NCI-H2107 (cell line): ENCODE results near the gene P4HA1.

Source experiments
- DNase-seq: peaks from one replicate; lab custom pipeline; 2025; lab: John Stamatoyannopoulos, UW

The P4HA1 gene

GRCh38 chr10:73093922-73094850, 2.5 kb downstream of the P4HA1 start:
- DNase-seq: no peak

DNA sequence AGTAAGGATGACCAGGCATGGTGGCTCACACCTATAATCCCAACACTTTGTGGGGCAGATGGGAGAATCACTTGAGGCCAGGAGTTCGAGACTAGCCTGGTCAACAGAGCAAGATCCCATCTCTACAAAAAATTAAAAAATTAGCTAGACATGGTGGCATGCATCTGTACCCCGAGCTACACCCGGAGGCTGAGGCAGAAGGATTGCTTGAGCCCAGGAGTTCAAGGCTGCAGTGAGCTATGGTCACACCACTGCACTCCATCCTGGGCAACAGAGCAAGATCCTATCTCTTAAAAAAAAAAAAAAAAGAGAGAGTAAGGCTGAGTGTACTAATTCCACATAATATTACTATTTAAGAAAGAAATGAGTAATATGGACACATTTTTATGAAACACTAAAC, 3.8 kb downstream of the P4HA1 start:
- no peak for DNase-seq

- DNase-seq: no peak
Measured at GRCh38 chr10:73088304-73088703, 8.4 kb downstream of the P4HA1 start.

- no peak for DNase-seq
Measured at GRCh38 chr10:73086816-73087215, 9.8 kb downstream of the P4HA1 start.

GRCh38 chr10:73084209-73084608, 12.5 kb downstream of the P4HA1 start:
- DNase-seq: no peak

GRCh38 chr10:73083221-73083620, 13.4 kb downstream of the P4HA1 start:
- DNase-seq: no peak

GRCh38 chr10:73079779-73080541, 16.7 kb downstream of the P4HA1 start:
- DNase-seq: no peak

DNA sequence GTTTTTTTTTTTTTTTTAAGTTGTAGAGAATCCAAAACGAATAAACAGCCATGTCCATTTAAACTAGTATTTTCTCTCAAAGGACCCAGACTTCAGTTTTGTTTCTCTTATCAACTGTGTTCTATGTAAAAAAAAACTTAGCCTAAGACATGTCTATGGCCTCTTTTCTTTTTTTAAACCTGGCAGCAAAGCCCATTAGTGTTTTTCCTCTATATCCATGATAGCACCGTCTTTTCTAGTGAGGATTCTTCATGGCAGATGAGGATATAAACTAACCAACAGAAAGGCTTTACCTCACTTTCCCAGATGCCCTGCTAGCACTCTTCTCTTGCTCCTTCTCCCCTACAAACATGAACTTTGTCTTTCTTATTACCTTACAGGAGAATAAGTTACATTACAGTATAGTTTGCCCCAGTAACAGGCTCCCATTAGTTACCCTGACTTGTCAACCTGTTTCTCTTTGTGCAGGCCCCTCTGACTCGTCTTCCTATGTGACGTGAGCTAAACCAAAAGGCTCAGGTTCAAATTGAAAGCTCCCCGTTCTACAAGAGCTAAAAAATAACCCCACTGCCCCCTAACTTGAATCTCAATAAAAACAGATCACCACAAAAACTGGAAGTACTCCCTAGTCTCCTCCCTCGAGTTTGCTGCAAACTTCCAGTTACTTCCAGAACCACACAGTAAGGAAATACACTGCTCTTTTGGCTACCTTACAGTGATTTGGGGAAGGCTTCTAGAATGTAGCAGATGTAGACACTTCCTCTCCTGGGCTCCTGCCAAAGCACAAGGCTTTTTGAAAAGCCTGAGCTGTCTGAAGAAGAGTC, 20.1 kb downstream of the P4HA1 start:
- no peak for DNase-seq

GRCh38 chr10:73075829-73076228, 20.8 kb downstream of the P4HA1 start:
- DNase-seq: no peak

GRCh38 chr10:73073627-73074026, 23.0 kb downstream of the P4HA1 start:
- no peak for DNase-seq

GRCh38 chr10:73065441-73065840, 31.2 kb downstream of the P4HA1 start:
- no peak for DNase-seq

- no peak for DNase-seq
Measured at GRCh38 chr10:73061743-73062142, 34.9 kb downstream of the P4HA1 start.

GRCh38 chr10:73060738-73061635, 35.7 kb downstream of the P4HA1 start:
- no peak for DNase-seq

DNA sequence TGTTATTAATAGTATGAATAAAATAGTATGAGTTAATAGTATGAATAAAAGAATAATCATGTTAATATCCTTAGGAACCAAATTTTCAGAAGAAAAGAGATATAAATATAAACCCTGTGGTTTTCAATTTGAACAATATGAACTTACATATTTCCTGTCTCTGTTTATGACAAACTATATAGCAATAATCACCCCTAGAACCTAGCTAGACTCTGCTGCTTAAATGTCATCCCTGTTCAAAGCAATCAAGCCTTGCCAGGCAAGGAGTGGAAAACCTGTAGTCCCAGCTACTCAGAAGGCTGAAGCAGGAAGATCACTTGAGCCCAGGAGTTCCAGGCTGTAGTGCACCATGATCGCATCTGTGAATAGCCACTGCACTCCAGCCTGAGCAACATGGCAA, 36.5 kb downstream of the P4HA1 start:
- no peak for DNase-seq

DNA sequence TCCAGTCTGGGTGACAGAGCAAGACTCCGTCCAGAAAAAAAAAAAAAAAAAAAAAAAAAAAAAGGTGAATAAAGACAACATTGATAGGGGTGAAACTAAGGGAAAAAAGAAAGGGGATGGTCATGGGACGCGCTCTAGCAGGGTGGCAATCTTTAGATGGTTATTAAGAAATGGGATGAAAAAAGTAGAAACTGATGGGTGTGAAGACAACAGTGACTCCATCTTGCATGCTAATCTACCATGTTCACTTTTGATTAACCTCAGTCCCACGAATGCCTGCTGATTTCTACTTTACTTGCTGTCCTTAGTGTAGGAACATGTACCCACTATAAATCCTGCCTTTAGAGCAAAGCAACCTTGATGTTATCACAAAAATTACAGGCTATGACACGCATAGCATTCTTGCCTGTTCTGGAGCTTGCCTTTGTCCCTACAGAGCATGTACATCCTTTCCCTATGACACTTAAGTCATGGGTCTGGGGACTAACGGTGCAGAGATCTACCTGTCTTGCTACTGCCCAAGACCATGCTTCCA, 38.5 kb downstream of the P4HA1 start:
- no peak for DNase-seq

DNA sequence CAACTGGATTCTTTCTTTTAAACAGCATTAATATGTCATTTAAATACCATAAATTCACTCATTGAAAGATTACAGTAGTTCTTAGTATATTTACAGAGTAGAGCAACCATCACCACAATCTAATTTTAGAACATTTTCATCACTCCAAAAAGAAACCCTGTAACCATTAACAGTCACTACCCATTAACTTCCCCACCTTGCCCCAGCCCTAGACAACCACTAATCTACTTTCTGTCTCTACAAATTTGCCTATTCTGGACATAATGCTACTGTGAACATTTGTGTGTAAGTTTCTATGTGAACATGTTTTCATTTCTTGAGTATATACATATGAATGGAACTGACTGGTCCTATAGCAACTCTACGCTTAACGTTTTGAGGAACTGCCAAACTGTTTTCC, 42.4 kb downstream of the P4HA1 start:
- DNase-seq: no peak

DNA sequence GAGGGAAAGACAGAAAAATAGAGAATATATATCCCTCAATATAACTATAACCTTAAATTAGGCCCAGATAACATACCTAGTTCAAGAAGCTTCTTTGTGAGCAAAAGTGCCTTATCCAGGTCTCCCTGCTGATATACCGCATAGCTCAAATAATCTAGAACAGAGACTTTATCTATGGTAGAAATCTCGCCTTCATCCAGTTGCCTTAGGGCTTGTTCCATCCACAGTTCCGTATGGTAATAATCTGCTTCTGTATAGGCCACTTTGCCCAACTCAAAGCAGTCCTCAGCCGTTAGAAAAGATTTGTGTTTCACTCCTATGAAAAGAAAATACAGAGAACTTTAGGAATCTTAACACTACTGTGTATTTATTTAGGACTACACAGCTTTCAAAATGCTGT, 43.4 kb downstream of the P4HA1 start:
- DNase-seq: no peak

DNA sequence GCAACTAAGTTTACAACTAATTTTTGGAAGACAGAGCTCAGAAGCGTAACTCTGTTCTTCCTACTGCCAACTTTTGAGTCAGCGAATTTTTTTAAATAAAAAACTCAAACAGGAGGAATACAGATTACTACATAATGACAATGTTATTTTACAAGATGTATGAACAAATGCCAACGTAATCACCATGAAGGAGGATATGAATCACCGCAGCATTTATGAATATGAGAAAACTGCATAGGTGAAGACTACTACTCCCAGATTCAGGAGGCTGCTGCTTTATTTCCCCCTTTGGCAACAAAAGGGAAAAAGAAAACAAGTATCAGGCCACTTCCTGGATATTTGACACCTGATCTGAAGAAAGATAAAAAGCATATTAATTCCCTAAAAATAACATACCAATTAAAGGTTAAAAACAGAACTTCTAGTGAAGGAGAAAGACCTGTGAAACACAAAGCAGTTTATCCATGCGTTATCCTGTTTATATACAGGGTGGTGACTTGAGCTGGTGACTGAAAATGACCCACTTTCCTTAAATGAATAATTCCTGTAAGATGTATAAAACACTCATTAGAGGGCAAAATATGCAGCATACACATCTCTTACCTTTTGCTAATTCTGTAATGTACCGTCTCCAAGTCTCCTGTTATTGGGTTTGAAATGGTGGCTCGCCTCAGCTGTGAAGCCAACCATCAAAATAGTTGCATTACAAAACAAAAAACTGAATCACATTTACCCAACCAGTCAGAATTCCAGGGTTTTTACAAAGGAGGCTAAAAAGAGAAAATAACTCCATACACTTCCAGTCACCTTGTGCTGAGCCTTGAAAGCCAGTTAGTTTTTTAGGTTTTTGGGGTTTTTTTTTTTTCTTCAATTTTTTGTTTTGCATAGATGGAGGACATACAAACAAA, 52.0 kb downstream of the P4HA1 start:
- DNase-seq: no peak

- DNase-seq: no peak
Measured at GRCh38 chr10:73043766-73044377, 52.8 kb downstream of the P4HA1 start.

DNA sequence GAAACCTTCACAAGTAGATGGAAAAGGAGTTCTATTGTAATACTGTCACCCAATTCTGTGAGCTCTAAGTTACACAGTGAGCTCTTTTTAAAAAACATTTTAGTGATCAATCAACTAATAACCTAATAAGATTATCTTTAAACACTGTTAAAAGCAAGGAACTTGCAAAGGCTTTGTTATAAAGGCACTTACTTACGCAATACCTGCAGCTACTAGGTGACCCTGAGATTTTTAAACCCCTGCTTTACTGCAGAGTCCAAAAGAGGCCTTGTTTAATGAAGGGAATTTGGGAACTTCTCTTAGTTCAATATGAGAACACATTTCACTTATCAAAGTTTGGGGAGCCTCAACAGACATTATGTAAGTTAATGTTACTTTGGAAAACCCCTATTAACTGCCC, 53.3 kb downstream of the P4HA1 start:
- no peak for DNase-seq
